DND-41 (cell line): Measurements from ENCODE around the gene GSTT2B.
"Not testable (repeated sequence)": the region's sequence is repeated elsewhere in the genome, so short reads cannot be mapped to it uniquely, and the experiment has no call there.

Experiments
- EZH2 ChIP-seq: IDR thresholded peaks from 3 replicates; pipeline ENCODE4 v1.6.1; 2012; ENCODE audit warnings: borderline replicate concordance, low read depth, mild to moderate bottlenecking, moderate library complexity, low read length, inconsistent platforms; ENCODE audit not compliant: severe bottlenecking
- TF ChIP-seq, protein P1 (sequence below): IDR thresholded peaks from 2 replicates; pipeline ENCODE4 v1.5.1; 2012; ENCODE audit warnings: borderline replicate concordance, low read length, moderate library complexity, mild to moderate bottlenecking; ENCODE audit not compliant: poor library complexity, severe bottlenecking; ENCODE audit errors: extremely low read depth

DNA sequence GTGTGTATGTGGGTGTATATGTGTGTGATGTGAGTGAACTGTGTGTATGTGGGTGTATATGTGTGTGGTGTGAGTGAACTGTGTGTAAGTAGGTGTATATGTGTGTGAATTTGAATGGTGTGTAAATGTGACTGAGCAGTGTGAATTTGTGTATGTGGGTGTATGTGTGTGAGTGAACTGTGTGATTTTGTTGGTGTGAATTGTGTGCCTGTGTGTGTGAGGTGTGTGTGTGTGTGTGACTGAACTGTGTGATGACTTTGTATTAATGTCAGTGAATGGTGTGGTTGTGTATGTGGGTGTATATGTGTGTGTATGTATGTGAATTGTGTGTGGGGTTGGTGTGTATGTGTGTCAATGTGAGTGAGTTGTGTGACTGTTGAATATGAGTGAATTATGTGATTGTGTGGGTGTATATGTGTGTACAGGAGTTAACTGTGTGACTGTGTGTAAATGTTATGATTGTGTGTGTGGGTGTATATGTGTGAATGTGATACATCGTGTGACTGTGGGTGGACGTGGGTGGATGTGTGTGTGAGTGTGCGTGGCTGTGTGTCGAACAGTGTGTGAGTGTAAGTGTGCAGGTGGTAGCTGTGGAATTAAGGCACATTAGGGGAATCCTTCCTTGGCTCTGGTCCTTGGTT, 25.7 kb upstream of the GSTT2B start:
- TF ChIP-seq, protein P1, sequence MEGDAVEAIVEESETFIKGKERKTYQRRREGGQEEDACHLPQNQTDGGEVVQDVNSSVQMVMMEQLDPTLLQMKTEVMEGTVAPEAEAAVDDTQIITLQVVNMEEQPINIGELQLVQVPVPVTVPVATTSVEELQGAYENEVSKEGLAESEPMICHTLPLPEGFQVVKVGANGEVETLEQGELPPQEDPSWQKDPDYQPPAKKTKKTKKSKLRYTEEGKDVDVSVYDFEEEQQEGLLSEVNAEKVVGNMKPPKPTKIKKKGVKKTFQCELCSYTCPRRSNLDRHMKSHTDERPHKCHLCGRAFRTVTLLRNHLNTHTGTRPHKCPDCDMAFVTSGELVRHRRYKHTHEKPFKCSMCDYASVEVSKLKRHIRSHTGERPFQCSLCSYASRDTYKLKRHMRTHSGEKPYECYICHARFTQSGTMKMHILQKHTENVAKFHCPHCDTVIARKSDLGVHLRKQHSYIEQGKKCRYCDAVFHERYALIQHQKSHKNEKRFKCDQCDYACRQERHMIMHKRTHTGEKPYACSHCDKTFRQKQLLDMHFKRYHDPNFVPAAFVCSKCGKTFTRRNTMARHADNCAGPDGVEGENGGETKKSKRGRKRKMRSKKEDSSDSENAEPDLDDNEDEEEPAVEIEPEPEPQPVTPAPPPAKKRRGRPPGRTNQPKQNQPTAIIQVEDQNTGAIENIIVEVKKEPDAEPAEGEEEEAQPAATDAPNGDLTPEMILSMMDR: not testable (repeated sequence)
- not testable (repeated sequence) for TF ChIP-seq EZH2
